Measurements from ENCODE around the gene C16orf89. TPM values are rescaled to one million over a fixed set of nuclear protein-coding genes. Genes with fewer than 3 reads are reported as not detected.

C16orf89 gene
- total RNA-seq, 1 experiment from 2014 or later, result 0.49 TPM

- Histone ChIP-seq H3K4me2 (ENCODE audit: low read length) (no peak overlapping the region), H3K9me3 (ENCODE audit: control insufficient read depth in 1 of 2, insufficient read depth in 1 of 2, low read depth in 1 of 2, low read length in 2 of 2) (no peaks in the 10 kb centered on the region), H4K20me1 (ENCODE audit: insufficient read depth) (no peaks in the 10 kb centered on the region), H3K79me2 (ENCODE audit: insufficient read depth, low read length) (no peaks in the 10 kb centered on the region), H2AFZ (ENCODE audit: low read depth, low read length, poor library complexity, severe bottlenecking) (no peak overlapping the region), H3K4me3 (replicated peaks in 1 of 2; ENCODE audit: low read depth in 1 of 2, low read length in 2 of 2) (no peak overlapping the region), H3K9ac (ENCODE audit: low read length) (no peak overlapping the region), H3K4me1 (ENCODE audit: control insufficient read depth in 1 of 2, insufficient read depth in 2 of 2, low read length in 2 of 2) (no peaks in the 10 kb centered on the region), H3K36me3 (ENCODE audit: control insufficient read depth in 1 of 2, insufficient read depth in 2 of 2, low read length in 2 of 2) (no peaks in the 10 kb centered on the region; a peak in 1 of 4 replicates), H3K9me2 (ENCODE audit: insufficient read depth) (no peaks in the 10 kb centered on the region), H3K27me3 (ENCODE audit: insufficient read depth, low read length) (no peaks in the 10 kb centered on the region), H3K27ac (ENCODE audit: low read depth, low read length) (no peak overlapping the region)
- intact Hi-C loops (cut with micrococcal nuclease), result loop anchor here (10.0 kb wide), 1 partner anchor 308 kb away; no protein-coding TSS in a partner anchor
- POLR2A ChIA-PET, result no interaction called here
- RAD21 ChIA-PET (ENCODE audit: low non-redundant PET in 1 of 2, low total read pairs in 2 of 2, uncharacterized antibody in 2 of 2, unreplicated experiment in 2 of 2), result no interaction called here
- ATAC-seq (no peak), DNase-seq (ENCODE audit: low read depth, low spot score) (no peak)
- BruUV-seq (replicated peaks), result no TSS peak
- CTCF ChIA-PET, result no interaction called here
- TF ChIP-seq TCF7L2 (IDR thresholded peaks at IDR 0.05; ENCODE audit: borderline replicate concordance, extremely low read depth, insufficient read depth, insufficient read length), result no peak
Measured at GRCh38 chr16:5022521-5022920, 43.2 kb downstream of the C16orf89 start.

GRCh38 chr16:5020551-5020950, 45.2 kb downstream of the C16orf89 start:
- Histone ChIP-seq H3K9me3 (ENCODE audit: control insufficient read depth in 1 of 2, insufficient read depth in 1 of 2, low read depth in 1 of 2, low read length in 2 of 2) (no peaks in the 10 kb centered on the region), H3K4me3 (replicated peaks in 1 of 2; ENCODE audit: low read depth in 1 of 2, low read length in 2 of 2) (no peak overlapping the region), H3K27me3 (ENCODE audit: insufficient read depth, low read length) (no peaks in the 10 kb centered on the region), H3K4me2 (ENCODE audit: low read length) (no peak overlapping the region), H2AFZ (ENCODE audit: low read depth, low read length, poor library complexity, severe bottlenecking) (no peak overlapping the region), H3K9me2 (ENCODE audit: insufficient read depth) (no peaks in the 10 kb centered on the region), H3K27ac (ENCODE audit: low read depth, low read length) (no peak overlapping the region), H3K36me3 (ENCODE audit: control insufficient read depth in 1 of 2, insufficient read depth in 2 of 2, low read length in 2 of 2) (no peaks in the 10 kb centered on the region), H3K9ac (ENCODE audit: low read length) (no peak overlapping the region), H4K20me1 (ENCODE audit: insufficient read depth) (no peaks in the 10 kb centered on the region), H3K4me1 (ENCODE audit: control insufficient read depth in 1 of 2, insufficient read depth in 2 of 2, low read length in 2 of 2) (no peaks in the 10 kb centered on the region), H3K79me2 (ENCODE audit: insufficient read depth, low read length) (no peaks in the 10 kb centered on the region)
- BruUV-seq (replicated peaks), result no TSS peak
- ChIA-PET RAD21 (ENCODE audit: low non-redundant PET in 1 of 2, low total read pairs in 2 of 2, uncharacterized antibody in 2 of 2, unreplicated experiment in 2 of 2) (interaction anchor here in 1 of 2 experiments (0.7 kb wide), 1 partner anchor 62 kb away, joined by 3 read pairs; the partner anchor contains the start of gene SEC14L5), POLR2A (no interaction called here), CTCF (no interaction called here)
- intact Hi-C loops (cut with micrococcal nuclease), result loop anchor here (10.0 kb wide), 1 partner anchor 306 kb away; no protein-coding TSS in a partner anchor
- no peak for DNase-seq (ENCODE audit: low read depth, low spot score)
- ATAC-seq, result no peak
- no peak for TF ChIP-seq CBX3 (IDR thresholded peaks at IDR 0.05; ENCODE audit: low read depth)
- no peak for TF ChIP-seq ZFX (IDR thresholded peaks at IDR 0.05)
- TF ChIP-seq REST (IDR thresholded peaks at IDR 0.05; ENCODE audit: low read depth), result no peak
- no peak for TF ChIP-seq EZH2phosphoT487 (IDR thresholded peaks at IDR 0.05; ENCODE audit: borderline replicate concordance)
- no peak for TF ChIP-seq ZBTB33 (IDR thresholded peaks at IDR 0.05; ENCODE audit: extremely low read depth, insufficient replicate concordance, low read length)
- no peak for TF ChIP-seq TCF7L2 (IDR thresholded peaks at IDR 0.05; ENCODE audit: borderline replicate concordance, extremely low read depth, insufficient read depth, insufficient read length)
- no peak for TF ChIP-seq CEBPB (IDR thresholded peaks at IDR 0.05; ENCODE audit: low read depth)
- TF ChIP-seq CTCF (IDR thresholded peaks at IDR 0.05 in 2 of 3, conservative IDR thresholded peaks at IDR 0.05 in 1 of 3; ENCODE audit: borderline replicate concordance in 1 of 3, insufficient read depth in 1 of 3, low read depth in 2 of 3, low read length in 2 of 3), result no peak
- no peak for TF ChIP-seq SP1 (IDR thresholded peaks at IDR 0.05; ENCODE audit: low read depth)
- TF ChIP-seq EGR1 (IDR thresholded peaks at IDR 0.05; ENCODE audit: low read depth), result no peak
- TF ChIP-seq POLR2A (IDR thresholded peaks at IDR 0.05; ENCODE audit: borderline replicate concordance, extremely low read depth, insufficient read depth, insufficient read length), result no peak
- no peak for TF ChIP-seq RAD21 (IDR thresholded peaks at IDR 0.05; ENCODE audit: low read depth)
- TF ChIP-seq ATF3 (IDR thresholded peaks at IDR 0.05), result no peak
